NB4 (cell line): Measurements from ENCODE around the gene MICAL2.

Experiments used
- CTCF ChIP-seq: IDR thresholded peaks from one replicate; pipeline ENCODE4 v1.5.1; 2012; ENCODE audit warnings: low read depth, low read length
- POLR2A ChIP-seq: IDR thresholded peaks from 2 replicates; pipeline ENCODE4 v1.6.1; 2011; ENCODE audit warnings: mild to moderate bottlenecking; ENCODE audit not compliant: insufficient read length; ENCODE audit errors: extremely low read depth

- TF ChIP-seq POLR2A (no peak), CTCF (no peak)
Observed at GRCh38 chr11:12276831-12277475, 166.6 kb downstream of the MICAL2 start.
